OCI-M1 (cell line): Measurements from ENCODE around the gene CNPY2.
A peak's percentile ranks its signal among the peaks of the same experiment; 100 is the strongest.
"Not testable (repeated sequence)": the region's sequence is repeated elsewhere in the genome, so short reads cannot be mapped to it uniquely, and the experiment has no call there.

ENCODE experiments used
- DNase-seq: peaks from one replicate; lab custom pipeline; 2025; lab: John Stamatoyannopoulos, UW

Gene CNPY2

DNA sequence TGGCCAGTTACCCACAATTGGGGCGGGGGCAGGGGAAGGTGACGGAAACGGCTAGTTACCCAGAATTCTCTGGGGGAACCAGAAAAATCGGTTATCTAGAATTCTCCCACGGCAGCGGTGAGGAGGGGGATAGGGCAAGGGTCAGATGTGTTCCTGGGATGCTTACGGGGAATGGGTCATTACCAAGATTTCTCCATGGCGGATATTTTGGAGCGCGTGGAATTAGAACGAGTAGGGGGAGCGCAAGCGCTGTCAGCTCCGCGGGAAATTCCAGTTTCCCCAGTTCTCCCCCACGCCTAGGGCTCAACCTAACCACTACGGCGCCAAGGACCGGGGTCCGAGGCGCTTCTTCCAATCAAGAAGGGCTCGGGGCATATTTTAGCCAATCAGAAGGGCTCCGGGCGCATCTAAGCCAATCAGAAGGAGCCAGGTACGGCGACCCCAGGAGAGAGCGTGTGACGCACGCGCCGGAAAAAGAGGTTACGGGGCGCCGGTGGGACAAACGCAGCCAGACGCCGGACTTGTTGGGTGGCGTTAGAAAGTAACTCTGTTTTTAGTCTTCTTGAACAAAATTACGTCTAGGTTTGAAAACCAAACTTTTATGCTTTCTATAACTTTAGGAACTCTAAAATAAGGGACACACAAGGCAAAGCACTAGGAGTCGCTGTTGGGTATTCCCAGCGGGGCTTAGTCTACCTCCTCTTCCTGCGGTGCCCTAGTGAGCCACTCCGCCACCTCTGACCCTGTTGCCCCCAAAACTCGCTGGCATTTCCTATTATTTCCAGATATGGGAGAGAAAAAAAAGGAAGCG lies 18.1 kb upstream of the CNPY2 start, which contains the start of gene PAN2:
PAN2 (minus strand) TSS at position 322 of the 811 bp plus-strand sequence. CDS start 906 bp downstream, outside the sequence.
- DNase-seq, result peak; percentile 98

GRCh38 chr12:56333197-56333678 lies 17.4 kb upstream of the CNPY2 start:
- no peak for DNase-seq

DNA sequence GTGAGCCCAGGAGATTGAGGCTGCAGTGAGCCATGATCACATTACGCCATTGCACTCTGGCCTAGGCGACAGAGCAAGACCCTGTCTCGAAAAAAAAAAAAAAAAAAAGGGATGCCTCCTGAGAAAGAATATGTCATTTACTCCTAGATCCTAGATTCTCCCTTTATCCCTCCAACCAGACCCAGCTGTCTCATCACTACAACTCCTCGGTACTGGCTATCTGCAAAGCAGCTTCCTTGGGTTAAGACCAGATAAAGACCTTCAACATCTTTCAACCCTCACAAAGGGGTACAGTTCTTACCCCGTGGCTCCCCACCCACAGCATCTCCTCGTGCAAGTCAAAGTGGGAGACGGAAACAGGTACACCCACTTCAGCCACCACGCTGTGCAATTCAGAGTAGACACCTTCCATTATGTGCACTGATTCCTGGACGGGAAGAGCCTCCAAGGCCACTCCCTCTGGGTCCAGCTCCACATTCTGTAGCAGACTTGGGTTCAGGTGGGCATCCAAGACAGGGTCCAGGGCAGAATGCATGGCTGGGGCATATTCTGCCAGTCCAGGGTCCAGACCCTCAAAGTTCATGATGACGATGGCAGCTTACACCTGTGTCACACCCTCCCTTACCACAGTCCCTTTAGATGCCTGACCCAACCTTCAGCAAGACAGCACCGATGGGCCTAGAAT lies 16.9 kb upstream of the CNPY2 start:
- no peak for DNase-seq

GRCh38 chr12:56330936-56331490 lies 15.2 kb upstream of the CNPY2 start:
- no peak for DNase-seq

GRCh38 chr12:56326533-56326932 lies 10.7 kb upstream of the CNPY2 start:
- no peak for DNase-seq

DNA sequence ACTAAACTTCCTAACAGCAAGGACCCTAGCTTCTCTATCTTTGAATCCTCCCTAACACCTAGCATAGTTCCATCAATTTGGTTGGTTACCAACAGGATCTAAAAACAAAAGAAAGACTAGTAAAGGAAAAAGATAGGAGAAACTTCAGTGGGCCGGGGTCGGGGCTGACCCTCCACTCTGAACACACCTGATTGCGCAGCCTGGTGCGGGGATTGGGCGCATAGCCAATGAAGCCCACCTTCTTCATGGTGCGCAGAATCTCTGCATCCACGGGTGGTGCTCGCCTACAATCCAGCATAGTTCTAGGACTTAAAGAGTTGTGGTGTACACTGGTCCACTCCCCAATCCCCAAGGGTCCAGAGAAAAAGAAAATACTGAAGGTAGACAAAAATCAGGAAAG lies 10.3 kb upstream of the CNPY2 start:
- DNase-seq, result no peak

- no peak for DNase-seq
Measured at GRCh38 chr12:56324206-56324605, 8.4 kb upstream of the CNPY2 start.

DNA sequence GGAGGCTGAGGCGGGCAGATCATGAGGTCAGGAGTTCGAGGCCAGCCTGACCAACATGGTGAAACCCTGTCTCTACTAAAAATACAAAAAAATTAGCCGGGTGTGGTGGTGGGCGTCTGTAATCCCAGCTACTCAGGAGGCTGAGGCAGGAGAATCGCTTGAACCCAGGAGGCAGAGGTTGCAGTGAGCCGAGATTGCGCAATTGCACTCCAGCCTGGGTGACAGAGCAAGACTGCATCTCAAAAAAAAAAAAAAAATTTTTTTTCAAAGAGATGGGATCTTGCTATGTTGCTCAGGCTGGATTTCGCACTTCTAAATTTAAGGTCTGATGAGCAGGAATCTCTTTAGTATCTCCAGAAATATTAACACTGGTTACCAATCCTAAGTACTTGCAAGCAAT lies 5.8 kb upstream of the CNPY2 start:
- not testable (repeated sequence) for DNase-seq

DNA sequence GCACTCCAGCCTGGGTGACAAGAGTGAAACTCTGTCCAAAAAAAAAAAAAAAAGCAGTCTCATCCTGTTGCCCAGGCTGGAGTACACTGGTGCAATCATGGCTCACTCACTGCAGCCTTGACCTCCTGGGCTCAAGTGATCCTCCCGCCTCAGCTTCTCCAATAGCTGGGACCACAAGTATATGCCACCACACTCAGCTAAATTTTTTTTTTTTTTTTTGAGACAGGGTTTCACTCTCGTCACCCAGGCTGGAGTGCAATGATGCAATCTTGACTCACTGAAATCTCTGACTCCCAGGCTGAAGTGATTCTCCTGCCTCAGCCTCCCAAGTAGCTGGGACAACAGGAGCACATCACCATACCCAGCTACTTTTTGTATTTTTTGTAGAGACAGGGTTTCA lies 5.2 kb upstream of the CNPY2 start:
- peak; percentile 16 for DNase-seq

GRCh38 chr12:56317675-56318074 lies 1.9 kb upstream of the CNPY2 start:
- peak; percentile 13 for DNase-seq

DNA sequence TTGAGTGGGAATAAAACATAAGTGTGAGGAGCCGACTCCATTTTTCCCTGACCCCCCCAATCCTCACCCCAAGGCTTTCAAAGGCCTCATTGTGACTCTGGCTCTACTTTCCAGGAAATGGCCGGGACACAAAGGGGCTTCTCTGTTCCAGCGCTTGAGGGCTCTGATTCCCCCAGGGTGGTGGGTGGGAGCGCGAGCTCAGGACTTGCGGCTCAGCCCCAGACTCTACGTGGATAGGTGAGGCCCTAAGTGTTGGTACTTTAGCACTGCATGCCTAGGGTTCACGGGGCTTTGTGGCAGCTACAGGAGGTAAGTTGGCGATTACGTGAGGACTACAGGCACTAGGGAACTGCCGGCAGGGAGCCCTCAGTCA lies 553 bp downstream of the CNPY2 start:
- peak; percentile 61 for DNase-seq

- no peak for DNase-seq
Measured at GRCh38 chr12:56311003-56311402, 4.8 kb downstream of the CNPY2 start.

DNA sequence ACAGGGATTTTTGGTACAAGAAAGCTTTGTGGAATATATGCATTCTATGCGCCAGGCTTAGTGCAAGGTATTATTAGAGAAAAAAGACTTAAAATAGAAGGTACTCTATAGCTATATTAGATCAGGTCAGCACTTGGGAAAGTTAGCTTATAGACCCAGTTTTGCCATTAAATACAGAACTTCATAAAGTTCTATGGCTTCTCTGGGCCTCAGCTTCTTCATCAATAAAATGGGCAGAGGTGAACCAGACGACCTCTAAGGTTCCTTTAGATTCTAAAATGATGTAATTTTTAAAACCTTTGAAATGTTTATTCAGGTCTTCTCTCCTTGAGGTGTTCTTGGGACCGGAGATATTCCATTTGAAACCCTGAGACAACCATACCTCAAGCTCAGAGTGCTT lies 7.1 kb downstream of the CNPY2 start:
- no peak for DNase-seq

GRCh38 chr12:56307221-56307965 lies 8.4 kb downstream of the CNPY2 start:
- DNase-seq, result no peak

DNA sequence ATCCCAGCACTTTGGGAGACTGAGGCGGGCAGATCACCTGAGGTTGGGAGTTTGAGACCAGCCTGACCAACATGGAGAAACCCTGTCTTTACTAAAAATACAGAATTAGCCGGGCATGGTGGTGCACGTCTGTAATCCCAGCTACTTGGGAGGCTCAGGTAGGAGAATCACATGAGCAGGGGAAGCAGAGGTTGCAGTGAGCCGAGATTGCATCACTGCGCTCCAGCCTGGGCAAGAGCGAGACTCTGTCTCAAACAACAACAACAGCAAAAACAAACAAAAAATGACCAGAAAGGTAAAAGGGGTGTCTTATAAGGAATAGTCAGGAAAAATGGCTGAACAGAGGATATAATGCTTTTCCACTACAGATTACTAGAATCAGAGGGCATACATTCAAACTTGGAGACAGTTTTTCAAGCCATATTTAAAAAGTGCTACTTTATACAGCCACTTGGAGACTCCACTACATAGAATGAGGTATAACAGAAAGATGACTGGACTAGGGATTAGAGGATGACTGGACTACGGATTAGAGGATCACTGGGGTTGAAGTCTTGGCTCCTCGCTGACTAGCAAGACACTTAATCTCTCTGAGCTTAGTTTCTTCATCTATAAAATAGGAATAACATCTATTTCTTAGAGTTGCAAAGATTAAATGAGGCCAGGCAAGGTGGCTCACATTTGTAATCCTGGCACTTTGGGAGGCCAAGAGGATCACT lies 10.8 kb downstream of the CNPY2 start:
- DNase-seq, result no peak

DNA sequence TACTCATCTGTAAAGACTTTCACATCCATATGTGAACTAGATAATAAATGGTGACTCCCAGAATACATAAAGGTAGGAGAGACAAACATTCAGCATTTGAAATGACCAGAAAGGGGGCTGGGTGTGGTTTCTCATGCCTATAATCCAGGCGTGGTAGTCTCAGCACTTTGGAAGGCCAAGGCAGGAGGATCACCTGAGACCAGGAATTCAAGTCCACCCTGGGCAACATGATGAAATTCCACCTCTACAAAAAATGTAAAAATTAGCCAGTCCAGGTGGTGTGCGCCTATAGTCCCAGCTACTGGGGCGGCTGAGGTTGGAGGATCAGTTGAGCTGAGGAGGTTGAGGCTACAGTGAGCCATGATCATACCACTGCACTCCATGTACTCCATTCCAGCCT lies 11.5 kb downstream of the CNPY2 start:
- no peak for DNase-seq

DNA sequence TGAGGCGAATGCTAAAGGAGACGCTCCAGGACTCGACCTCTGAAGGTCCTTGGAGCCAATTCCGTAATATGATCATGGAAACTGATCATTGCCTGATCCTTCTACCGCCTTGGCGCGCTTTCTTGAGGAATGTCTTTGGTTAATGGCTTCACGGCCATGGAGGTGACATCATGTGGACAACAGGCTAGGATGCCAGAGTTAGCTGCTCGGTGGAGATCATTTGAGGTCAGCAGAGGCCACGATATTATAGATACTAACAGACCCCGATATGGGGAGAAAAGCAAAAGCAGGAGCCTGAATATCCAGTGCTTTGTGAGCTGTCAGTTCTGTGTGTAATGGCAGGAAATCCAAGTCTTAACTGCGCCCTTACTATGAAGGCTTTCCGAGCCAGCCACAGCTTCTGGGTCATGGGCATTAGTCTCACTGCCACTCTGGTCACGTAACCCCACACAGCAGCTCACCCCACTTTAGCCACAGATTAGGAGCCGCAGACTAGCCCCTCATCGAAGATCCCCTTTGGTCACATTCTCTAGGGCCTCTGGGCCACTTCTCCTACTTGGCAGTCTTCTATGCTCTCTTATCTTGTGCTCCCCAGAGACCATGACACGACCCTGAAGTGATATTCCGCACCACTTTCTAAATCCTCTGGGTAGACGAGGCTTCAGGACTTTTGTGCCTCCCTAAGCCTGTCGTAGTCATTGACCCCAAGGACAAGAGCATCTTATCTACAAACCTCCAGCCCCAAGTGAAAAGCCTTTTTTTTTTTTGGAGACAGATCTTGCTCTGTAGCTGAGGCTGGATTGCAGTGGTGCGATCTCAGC lies 14.9 kb downstream of the CNPY2 start:
- DNase-seq, result peak; percentile 93

GRCh38 chr12:56299853-56300643 lies 15.7 kb downstream of the CNPY2 start, which contains the start of gene CS:
CS (minus strand) TSS chr12:56300330; CDS start chr12:56300201, 129 bp downstream.
- DNase-seq, result peak; percentile 99

GRCh38 chr12:56299308-56299852 lies 16.4 kb downstream of the CNPY2 start:
- peak; percentile 68 for DNase-seq
